CD4-positive, alpha-beta T cell (primary cell): ENCODE results near the gene MOXD1. TPM values are rescaled to one million over a fixed set of nuclear protein-coding genes. Genes with fewer than 3 reads are reported as not detected.

ENCODE experiments used
- ATAC-seq: fragments of 200-7000 bp; cut with Tn5 transposase; one replicate; pipeline ENCODE4 v1.10.0; 2022; ENCODE audit warnings: mild to moderate bottlenecking; ENCODE audit not compliant: poor library complexity
- CTCF ChIA-PET: fragments of 350-600 bp; sonication (Branson Sonifier 250); formaldehyde crosslinking; loops from one replicate; lab custom pipeline; 2021; ENCODE audit warnings: antibody characterized with exemption, inconsistent platforms; lab: Charles Lee
- POLR2A ChIA-PET: fragments of 350-600 bp; sonication (Branson Sonifier 250); formaldehyde crosslinking; loops from one replicate; lab custom pipeline; 2021; ENCODE audit warnings: antibody characterized with exemption, inconsistent platforms; lab: Charles Lee
- DNase-seq, 14 experiments: peaks; one replicate each; pipeline ENCODE4 v3.0.0-alpha.2; 2013 to 2020; ENCODE audit warnings: mixed read lengths in 2 of 14
- H3K27ac ChIP-seq, 2 donors: one replicate each; pipeline versions ENCODE4 v1.5.1 to v1.7.0; 2013; ENCODE audit warnings: low read length in 2 of 2, low read depth in 1 of 2, mild to moderate bottlenecking in 1 of 2
- H3K27me3 ChIP-seq, 2 experiments: 1 replicate in 1 of 2; 2 replicates in 1 of 2; pipeline versions ENCODE4 v1.6.1 to v1.7.0; 2013; ENCODE audit warnings: low read length in 2 of 2, control low read depth in 1 of 2, mild to moderate bottlenecking in 1 of 2, moderate library complexity in 1 of 2; ENCODE audit not compliant: insufficient read depth in 2 of 2, control insufficient read depth in 1 of 2
- H3K36me3 ChIP-seq: one replicate; pipeline ENCODE4 v1.6.1; 2013; ENCODE audit warnings: low read length, control low read depth; ENCODE audit not compliant: insufficient read depth
- H3K4me1 ChIP-seq: one replicate; pipeline ENCODE4 v1.6.1; 2013; ENCODE audit warnings: low read length, control low read depth; ENCODE audit not compliant: insufficient read depth
- H3K4me3 ChIP-seq: one replicate; pipeline ENCODE4 v1.5.1; 2013; ENCODE audit warnings: mild to moderate bottlenecking, low read length, moderate library complexity
- H3K9me3 ChIP-seq, 2 experiments: 1 replicate in 1 of 2; 2 replicates in 1 of 2; pipeline versions ENCODE4 v1.6.1 to v1.7.0; 2013; ENCODE audit warnings: low read length in 2 of 2, mild to moderate bottlenecking in 2 of 2, control low read depth in 1 of 2, moderate library complexity in 1 of 2; ENCODE audit not compliant: control insufficient read depth in 1 of 2, insufficient read depth in 1 of 2
- H3K27ac Mint-ChIP-seq: one replicate; pipeline ENCODE4 v1.8.0; 2020; ENCODE audit warnings: mixed read lengths
- H3K27me3 Mint-ChIP-seq: one replicate; pipeline ENCODE4 v1.8.0; 2021; ENCODE audit warnings: mixed read lengths
- H3K36me3 Mint-ChIP-seq: one replicate; pipeline ENCODE4 v1.8.0; 2021; ENCODE audit warnings: low read depth, mixed read lengths
- H3K4me1 Mint-ChIP-seq: one replicate; pipeline ENCODE4 v1.8.0; 2021; ENCODE audit warnings: low read depth, mixed read lengths
- H3K4me3 Mint-ChIP-seq: one replicate; pipeline ENCODE4 v1.8.0; 2020; ENCODE audit warnings: mild to moderate bottlenecking, mixed read lengths
- H3K9me3 Mint-ChIP-seq: one replicate; pipeline ENCODE4 v1.8.0; 2020; ENCODE audit warnings: mixed read lengths
- CTCF ChIP-seq: fragments of 200-600 bp; IDR thresholded peaks from one replicate; pipeline ENCODE4 v1.8.0; 2022; ENCODE audit warnings: antibody characterized with exemption, mild to moderate bottlenecking
- intact Hi-C, 2 experiments: fragments of 100-400 bp; cut with DNase I in 1 of 2; cut with micrococcal nuclease in 1 of 2; formaldehyde crosslinking; loops; one replicate each; pipeline versions ENCODE4 v1.15.1 to v1.9.0; 2023 to 2025; cut with DNase I, micrococcal nuclease
- total RNA-seq, 174 experiments: library from RNA in 2 of 174; stranded (reverse) in 2 of 174; gene quantifications; one replicate each; pipeline ENCODE4 v1.2.3 and lab custom pipeline; 2021 to 2026

MOXD1 gene
- total RNA-seq, 2 experiments from 2014 or later: not detected

- no peak for ATAC-seq
- ChIA-PET POLR2A (no interaction called here), CTCF (no interaction called here)
- no peaks in the 10 kb centered on the region for H3K4me1 Mint-ChIP-seq
- peaks cover 33% of the 10 kb centered on the region for H3K27me3 Mint-ChIP-seq
- no peaks in the 10 kb centered on the region for H3K36me3 Mint-ChIP-seq
- no peaks in the 10 kb centered on the region for H3K4me1 ChIP-seq
- intact Hi-C loops: no loop called here
- peaks cover 0 to 8% of the 10 kb centered on the region in 2 experiments for H3K9me3 ChIP-seq
- no peaks in the 10 kb centered on the region for H3K27me3 ChIP-seq
- no peak overlapping the region for H3K27ac ChIP-seq
- no peak for DNase-seq
- peaks cover 4% of the 10 kb centered on the region for H3K9me3 Mint-ChIP-seq
- no peak for TF ChIP-seq CTCF
- H3K4me3 Mint-ChIP-seq: no peak overlapping the region
- no peak overlapping the region for H3K4me3 ChIP-seq
- no peaks in the 10 kb centered on the region for H3K36me3 ChIP-seq
- no peak overlapping the region for H3K27ac Mint-ChIP-seq
Observed at GRCh38 chr6:132414761-132415160, 13.5 kb upstream of the MOXD1 start.

GRCh38 chr6:132414322-132414721 lies 13.0 kb upstream of the MOXD1 start:
- Mint-ChIP-seq H3K4me3 (no peak overlapping the region), H3K27ac (no peak overlapping the region), H3K27me3 (peaks cover 33% of the 10 kb centered on the region), H3K36me3 (no peaks in the 10 kb centered on the region), H3K4me1 (no peaks in the 10 kb centered on the region), H3K9me3 (peaks cover 4% of the 10 kb centered on the region)
- intact Hi-C loops: no loop called here
- no peaks in the 10 kb centered on the region for H3K4me1 ChIP-seq
- ChIA-PET POLR2A (no interaction called here), CTCF (no interaction called here)
- H3K27ac ChIP-seq: no peak overlapping the region
- no peaks in the 10 kb centered on the region for H3K27me3 ChIP-seq
- no peaks in the 10 kb centered on the region for H3K36me3 ChIP-seq
- ATAC-seq (no peak), DNase-seq (no peak)
- no peak for TF ChIP-seq CTCF
- no peak overlapping the region for H3K4me3 ChIP-seq
- peaks cover 0 to 8% of the 10 kb centered on the region in 2 experiments for H3K9me3 ChIP-seq

GRCh38 chr6:132413499-132413802 lies 12.2 kb upstream of the MOXD1 start:
- POLR2A ChIA-PET: no interaction called here
- Histone ChIP-seq H3K4me3 (no peak overlapping the region), H3K27ac (no peak overlapping the region), H3K9me3 (peaks cover 0 to 8% of the 10 kb centered on the region in 2 experiments), H3K4me1 (no peaks in the 10 kb centered on the region), H3K27me3 (peaks cover 0 to 4% of the 10 kb centered on the region in 2 experiments), H3K36me3 (no peaks in the 10 kb centered on the region)
- ATAC-seq: no peak
- Mint-ChIP-seq H3K4me3 (no peak overlapping the region), H3K4me1 (no peaks in the 10 kb centered on the region), H3K27ac (no peak overlapping the region), H3K27me3 (peaks cover 33% of the 10 kb centered on the region), H3K36me3 (no peaks in the 10 kb centered on the region), H3K9me3 (peaks cover 3% of the 10 kb centered on the region)
- CTCF ChIA-PET: no interaction called here
- TF ChIP-seq CTCF: no peak
- intact Hi-C loops: no loop called here
- DNase-seq: no peak
